Activated T-helper 2 cell treated with anti-CD3 and anti-CD28 coated beads, Interferon-gamma antibody, Interleukin-2, Interleukin-4, amounts not matched to agents 10 μg/mL and 5 μg/mL and 100 μg/mL, durations not matched to agents 14 hours and 24 hours and 36 hours (primary cell): ENCODE measurements around the gene ACO1. TPM values are rescaled to one million over a fixed set of nuclear protein-coding genes. Genes with fewer than 3 reads are reported as not detected.

Experiments used
- DNase-seq: peaks from one replicate; pipeline ENCODE4 v3.0.0; 2021; ENCODE audit warnings: low spot score
- H3K27ac Mint-ChIP-seq: one replicate; pipeline ENCODE4 v1.8.0; 2021; ENCODE audit warnings: mixed read lengths
- H3K27me3 Mint-ChIP-seq: one replicate; pipeline ENCODE4 v1.8.0; 2021; ENCODE audit warnings: low read depth, mixed read lengths
- H3K36me3 Mint-ChIP-seq: one replicate; pipeline ENCODE4 v1.8.0; 2021; ENCODE audit warnings: low read depth, mixed read lengths
- H3K4me1 Mint-ChIP-seq: one replicate; pipeline ENCODE4 v1.8.0; 2021; ENCODE audit warnings: low read depth, mixed read lengths
- H3K4me3 Mint-ChIP-seq: one replicate; pipeline ENCODE4 v1.8.0; 2021; ENCODE audit warnings: low read depth, mild to moderate bottlenecking, moderate library complexity, mixed read lengths
- H3K9me3 Mint-ChIP-seq: one replicate; pipeline ENCODE4 v1.8.0; 2021; ENCODE audit warnings: mixed read lengths
- intact Hi-C: fragments of 100-400 bp; cut with micrococcal nuclease; formaldehyde crosslinking; loops from one replicate; pipeline ENCODE4 v1.15.1; 2023
- total RNA-seq: library from RNA; stranded (reverse); gene quantifications from 2 replicates; pipeline ENCODE4 v1.2.3, GENCODE V29; 2022

ACO1 gene
- total RNA-seq, 1 donor from 2014 or later, result 11.8 TPM

DNA sequence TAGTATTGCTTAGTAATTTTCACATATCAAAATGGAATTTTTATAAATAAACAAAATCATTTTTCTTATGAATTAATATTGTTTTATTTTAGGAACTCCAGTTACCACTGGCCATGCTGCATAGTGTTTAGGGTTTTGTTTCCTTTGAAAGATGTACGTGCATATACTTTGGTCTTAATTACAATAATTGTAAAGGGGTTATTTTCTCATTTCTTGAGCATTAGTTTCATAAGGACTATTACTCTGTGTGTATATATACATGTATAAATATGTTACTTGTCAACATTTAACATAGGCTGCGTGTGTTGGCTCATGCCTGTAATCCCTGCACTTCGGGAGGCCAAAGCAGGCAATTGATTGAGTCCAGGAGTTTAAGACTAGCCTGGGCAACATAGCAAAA is 21.6 kb downstream of the ACO1 start:
- intact Hi-C loops, result no loop called here
- Mint-ChIP-seq H3K27me3 (no peaks in the 10 kb centered on the region), H3K36me3 (peaks cover 20% of the 10 kb centered on the region), H3K9me3 (peaks cover 4% of the 10 kb centered on the region), H3K4me1 (peaks cover 9% of the 10 kb centered on the region), H3K27ac (no peak overlapping the region), H3K4me3 (no peak overlapping the region)
- no peak for DNase-seq

DNA sequence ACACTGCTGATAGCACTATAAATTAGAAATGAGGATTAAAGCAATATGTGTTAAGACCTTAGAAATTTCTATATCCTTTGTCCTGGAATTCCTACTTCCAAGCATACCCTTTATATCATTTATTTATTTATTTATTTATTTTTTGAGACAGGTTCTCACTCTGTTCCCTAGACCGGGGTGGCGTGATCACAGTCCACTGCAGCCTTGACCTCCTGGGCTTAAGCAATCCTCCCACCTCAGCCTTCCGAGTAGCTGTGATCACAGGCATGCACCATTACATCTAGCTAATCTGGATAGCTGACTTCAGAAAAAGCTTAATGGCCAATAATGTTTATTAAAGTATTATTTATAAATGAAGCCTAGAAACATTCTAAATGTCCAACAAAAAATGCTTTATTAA is 27.3 kb downstream of the ACO1 start:
- Mint-ChIP-seq H3K9me3 (no peaks in the 10 kb centered on the region), H3K36me3 (peaks cover 12% of the 10 kb centered on the region), H3K27ac (no peak overlapping the region), H3K4me3 (no peak overlapping the region), H3K27me3 (no peaks in the 10 kb centered on the region), H3K4me1 (no peaks in the 10 kb centered on the region)
- DNase-seq, result no peak
- intact Hi-C loops, result no loop called here

DNA sequence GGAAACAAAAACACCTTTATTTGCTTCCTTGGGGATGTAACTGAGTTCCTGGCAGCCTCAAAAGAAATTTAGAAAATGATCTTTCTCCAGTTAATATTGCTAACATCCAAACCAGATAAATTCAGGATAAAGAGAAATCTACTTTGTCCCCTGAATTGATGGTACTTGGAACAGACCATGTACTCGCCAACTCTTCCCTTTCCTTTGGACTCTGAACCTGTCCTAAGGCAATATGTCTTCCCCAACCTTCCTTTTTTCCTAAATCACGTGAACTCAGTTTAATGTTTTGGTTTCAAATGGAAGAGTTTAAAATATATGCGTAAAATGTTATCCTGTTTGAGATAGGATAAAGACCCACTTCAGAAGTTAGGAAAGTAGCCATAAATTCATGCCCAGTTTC is 28.0 kb downstream of the ACO1 start:
- Mint-ChIP-seq H3K4me1 (no peaks in the 10 kb centered on the region), H3K9me3 (no peaks in the 10 kb centered on the region), H3K4me3 (no peak overlapping the region), H3K36me3 (peaks cover 7% of the 10 kb centered on the region), H3K27me3 (no peaks in the 10 kb centered on the region), H3K27ac (no peak overlapping the region)
- intact Hi-C loops, result no loop called here
- no peak for DNase-seq

DNA sequence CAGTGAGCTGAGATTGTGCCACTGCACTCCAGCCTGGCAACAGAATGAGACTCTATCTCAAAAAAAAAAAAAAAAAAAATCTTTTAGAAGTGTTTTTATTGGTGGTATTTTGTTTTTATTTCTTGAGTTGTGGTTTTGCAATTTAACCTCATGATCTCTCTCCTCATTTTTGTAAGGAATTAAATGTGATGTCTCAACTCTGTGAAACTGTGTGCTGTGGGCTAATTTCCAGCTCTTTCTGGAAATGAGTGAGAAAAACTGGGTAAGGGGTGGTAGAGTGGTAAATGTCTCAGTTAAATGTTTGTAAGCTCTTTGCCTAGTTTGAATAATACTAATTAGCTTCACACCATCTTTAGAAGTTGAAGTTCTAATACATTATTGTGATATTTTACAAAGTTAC is 29.0 kb downstream of the ACO1 start:
- no peak overlapping the region for H3K27ac Mint-ChIP-seq
- H3K36me3 Mint-ChIP-seq, result peaks cover 4% of the 10 kb centered on the region
- intact Hi-C loops, result no loop called here
- no peak for DNase-seq
- H3K27me3 Mint-ChIP-seq, result no peaks in the 10 kb centered on the region
- no peaks in the 10 kb centered on the region for H3K4me1 Mint-ChIP-seq
- H3K9me3 Mint-ChIP-seq, result no peaks in the 10 kb centered on the region
- H3K4me3 Mint-ChIP-seq, result no peak overlapping the region

DNA sequence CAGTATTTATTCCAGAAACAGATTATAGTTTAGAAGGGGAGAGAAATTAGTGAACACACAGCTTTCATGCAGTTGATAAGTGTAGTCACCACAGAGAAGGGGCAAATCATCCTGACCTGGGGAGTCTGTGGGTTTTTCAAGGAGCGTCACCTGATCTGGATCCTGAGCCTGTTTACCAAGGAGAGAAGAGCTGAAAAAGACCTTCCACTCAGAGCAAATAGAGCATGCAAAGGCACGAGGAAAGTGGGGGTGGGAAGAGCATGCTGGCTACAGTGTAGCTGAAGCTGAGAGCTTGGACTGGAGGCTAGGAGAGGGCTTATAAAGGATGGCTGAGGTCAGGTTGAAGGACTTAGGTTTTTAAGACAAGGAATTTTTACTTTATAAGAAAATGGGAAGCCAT is 30.4 kb downstream of the ACO1 start:
- Mint-ChIP-seq H3K9me3 (no peaks in the 10 kb centered on the region), H3K36me3 (peaks cover 3% of the 10 kb centered on the region), H3K4me3 (no peak overlapping the region), H3K27me3 (no peaks in the 10 kb centered on the region), H3K27ac (no peak overlapping the region), H3K4me1 (no peaks in the 10 kb centered on the region)
- intact Hi-C loops, result no loop called here
- no peak for DNase-seq

DNA sequence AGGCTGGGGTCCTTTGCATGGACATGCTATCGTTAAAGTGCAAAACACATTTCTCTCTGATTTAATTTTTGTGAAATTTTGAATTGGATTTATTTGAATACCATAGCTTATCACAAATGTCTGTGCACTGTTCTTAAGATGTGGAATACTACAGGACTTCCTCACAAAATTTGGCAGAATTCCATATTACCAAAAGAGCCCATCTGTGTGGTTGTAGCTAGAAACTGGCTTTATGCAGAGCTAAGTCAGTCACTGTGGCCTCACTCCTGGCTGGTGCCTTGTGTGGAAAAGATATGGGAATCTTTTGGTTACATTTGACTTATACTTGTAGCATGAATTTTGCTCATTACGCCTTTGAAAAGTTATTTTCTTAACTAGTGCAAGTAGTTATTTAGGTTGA is 35.5 kb downstream of the ACO1 start:
- Mint-ChIP-seq H3K27ac (no peak overlapping the region), H3K27me3 (no peaks in the 10 kb centered on the region), H3K9me3 (no peaks in the 10 kb centered on the region), H3K4me3 (no peak overlapping the region), H3K36me3 (peaks cover 13% of the 10 kb centered on the region), H3K4me1 (no peaks in the 10 kb centered on the region)
- intact Hi-C loops, result no loop called here
- no peak for DNase-seq

DNA sequence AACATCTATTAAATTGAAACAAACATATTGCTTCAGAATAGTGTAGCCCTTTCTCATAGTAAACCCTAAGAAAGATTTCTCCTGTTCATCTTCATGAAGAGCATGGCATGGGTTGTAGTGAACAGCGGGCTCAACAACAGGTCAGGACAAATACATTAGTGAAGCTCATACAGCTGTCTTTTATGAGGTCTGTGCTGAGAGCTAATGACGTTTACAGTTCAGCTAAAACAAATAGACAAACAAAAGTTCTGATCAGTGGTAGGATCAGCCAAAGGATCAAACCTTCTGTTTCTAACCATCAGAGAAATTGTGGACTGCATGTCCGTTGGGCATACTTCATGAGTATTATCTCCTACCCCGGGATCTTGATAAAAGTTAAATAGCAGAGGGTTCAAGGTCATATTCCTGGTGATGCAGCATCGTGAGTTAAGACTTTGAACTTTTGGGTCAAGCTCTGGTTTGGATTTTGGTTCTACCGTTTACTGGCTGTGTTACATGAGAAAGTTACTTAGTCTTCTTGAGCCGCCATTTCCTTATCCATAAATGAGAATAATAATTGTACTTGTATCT is 37.9 kb downstream of the ACO1 start:
- intact Hi-C loops, result no loop called here
- H3K4me3 Mint-ChIP-seq, result no peak overlapping the region
- H3K27ac Mint-ChIP-seq, result no peak overlapping the region
- H3K4me1 Mint-ChIP-seq, result peaks cover 2% of the 10 kb centered on the region
- no peaks in the 10 kb centered on the region for H3K27me3 Mint-ChIP-seq
- H3K9me3 Mint-ChIP-seq, result no peaks in the 10 kb centered on the region
- peaks cover 24% of the 10 kb centered on the region for H3K36me3 Mint-ChIP-seq
- no peak for DNase-seq

DNA sequence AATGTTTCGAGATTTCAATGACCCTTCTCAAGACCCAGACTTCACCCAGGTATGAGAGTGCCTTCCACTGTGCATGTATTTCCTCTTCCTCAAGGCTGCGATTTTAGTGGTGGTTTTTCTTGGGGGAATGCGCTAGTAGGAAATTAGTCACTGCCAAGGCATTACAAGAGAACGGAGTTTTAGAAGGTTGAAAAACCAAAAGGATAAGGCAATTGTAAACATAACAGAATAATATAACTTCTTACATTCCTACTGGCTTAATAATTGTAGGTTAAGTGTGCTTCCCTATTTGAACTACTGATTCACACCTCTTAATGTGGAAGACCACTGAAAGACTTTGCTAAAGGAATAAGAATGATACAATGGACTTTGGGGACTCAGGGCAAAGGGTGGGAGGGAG is 38.9 kb downstream of the ACO1 start:
- DNase-seq, result no peak
- no peaks in the 10 kb centered on the region for H3K27me3 Mint-ChIP-seq
- peaks cover 4% of the 10 kb centered on the region for H3K4me1 Mint-ChIP-seq
- intact Hi-C loops, result no loop called here
- H3K9me3 Mint-ChIP-seq, result no peaks in the 10 kb centered on the region
- no peak overlapping the region for H3K4me3 Mint-ChIP-seq
- H3K36me3 Mint-ChIP-seq, result peaks cover 25% of the 10 kb centered on the region
- H3K27ac Mint-ChIP-seq, result no peak overlapping the region

DNA sequence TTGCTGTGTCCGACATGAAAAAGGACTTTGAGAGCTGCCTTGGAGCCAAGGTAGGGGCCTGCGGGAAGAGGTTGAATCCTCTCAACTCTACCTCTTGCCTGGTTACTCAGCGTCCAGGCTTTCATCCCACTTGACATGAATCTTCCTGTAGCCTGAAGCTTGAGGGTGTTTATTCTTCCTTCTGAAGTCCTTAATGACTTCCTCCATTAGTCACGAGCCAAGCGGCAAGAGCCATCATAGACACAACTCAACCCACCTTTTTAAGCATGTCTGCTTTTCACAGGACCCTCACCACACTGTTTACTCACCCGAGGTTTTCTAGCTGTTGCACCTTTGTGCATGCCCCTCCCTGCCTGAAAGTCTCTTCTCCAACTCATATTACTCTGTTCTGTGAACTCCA is 40.2 kb downstream of the ACO1 start:
- intact Hi-C loops, result no loop called here
- H3K36me3 Mint-ChIP-seq, result peaks cover 22% of the 10 kb centered on the region
- H3K9me3 Mint-ChIP-seq, result no peaks in the 10 kb centered on the region

DNA sequence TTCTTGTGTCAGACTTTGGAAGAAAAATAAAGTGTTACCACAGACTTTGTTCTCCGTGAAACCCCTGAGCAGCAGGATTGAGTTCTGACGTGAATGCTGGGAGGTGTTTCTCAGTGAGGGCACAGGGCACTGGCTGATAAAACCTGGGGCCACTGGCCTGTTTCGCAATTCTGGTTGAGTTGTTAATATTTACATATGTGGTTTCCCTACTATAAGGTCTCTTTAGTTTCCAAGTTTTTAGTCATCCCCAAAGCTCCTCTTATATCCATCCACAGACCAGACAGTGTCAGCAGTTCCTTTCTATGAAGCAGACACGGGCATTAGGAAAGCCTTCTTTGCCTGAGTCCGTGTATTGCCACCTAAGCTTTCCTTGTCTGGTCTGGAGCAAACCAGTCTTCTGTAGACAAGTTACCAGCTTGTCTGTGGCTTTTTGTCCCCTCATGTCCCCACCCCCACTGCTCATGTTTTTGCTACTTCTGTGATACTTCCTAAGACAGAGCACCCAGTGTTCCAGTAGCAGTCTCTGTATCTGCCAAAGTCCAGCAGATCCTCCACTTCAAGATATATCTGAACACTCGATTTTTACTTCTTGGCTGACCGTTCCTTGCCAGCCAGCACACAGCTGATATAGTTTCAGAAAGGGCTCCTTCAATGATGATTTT is 42.0 kb downstream of the ACO1 start:
- Mint-ChIP-seq H3K4me3 (no peak overlapping the region), H3K27ac (no peak overlapping the region), H3K4me1 (peaks cover 4% of the 10 kb centered on the region), H3K9me3 (no peaks in the 10 kb centered on the region), H3K36me3 (peaks cover 19% of the 10 kb centered on the region), H3K27me3 (no peaks in the 10 kb centered on the region)
- no peak for DNase-seq
- intact Hi-C loops, result no loop called here

More for the DNA sequence above, 40.2 kb downstream of the ACO1 start:
- Mint-ChIP-seq H3K4me3 (no peak overlapping the region), H3K27ac (no peak overlapping the region), H3K27me3 (no peaks in the 10 kb centered on the region), H3K4me1 (peaks cover 4% of the 10 kb centered on the region)
- no peak for DNase-seq

DNA sequence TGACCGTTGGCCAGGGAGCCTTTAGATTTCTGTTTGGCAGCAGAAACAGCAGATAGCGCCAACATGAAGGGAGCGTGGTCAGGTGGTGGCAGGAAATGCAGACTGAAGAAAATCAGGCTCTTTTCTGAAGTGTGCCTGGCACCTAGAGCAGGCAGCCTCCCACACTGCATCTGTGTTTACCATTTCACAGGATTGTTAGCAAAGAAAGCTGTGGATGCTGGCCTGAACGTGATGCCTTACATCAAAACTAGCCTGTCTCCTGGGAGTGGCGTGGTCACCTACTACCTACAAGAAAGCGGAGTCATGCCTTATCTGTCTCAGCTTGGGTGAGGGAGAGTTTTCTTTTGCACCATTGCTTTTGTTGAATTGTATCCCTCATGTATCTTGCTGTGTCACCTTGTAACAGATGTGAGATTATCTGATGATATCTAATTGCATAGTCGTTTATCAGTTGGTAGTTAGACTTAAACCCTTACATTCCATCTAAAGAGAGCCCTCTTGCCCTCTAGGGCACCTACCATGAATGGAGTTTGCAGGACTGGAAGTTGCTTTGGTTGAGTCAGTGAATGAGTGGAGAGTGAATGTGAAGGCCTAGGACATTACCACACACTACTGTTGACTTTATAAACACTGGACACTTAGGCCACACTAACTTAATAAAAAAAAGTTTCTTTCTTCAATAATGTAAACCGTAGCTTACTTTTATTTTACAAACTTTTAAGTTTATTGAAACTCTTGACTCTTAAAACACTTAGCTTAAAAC is 42.8 kb downstream of the ACO1 start:
- DNase-seq, result no peak
- intact Hi-C loops, result no loop called here
- no peak overlapping the region for H3K27ac Mint-ChIP-seq
- no peaks in the 10 kb centered on the region for H3K27me3 Mint-ChIP-seq
- H3K9me3 Mint-ChIP-seq, result no peaks in the 10 kb centered on the region
- no peak overlapping the region for H3K4me3 Mint-ChIP-seq
- H3K36me3 Mint-ChIP-seq, result peaks cover 24% of the 10 kb centered on the region
- peaks cover 4% of the 10 kb centered on the region for H3K4me1 Mint-ChIP-seq

DNA sequence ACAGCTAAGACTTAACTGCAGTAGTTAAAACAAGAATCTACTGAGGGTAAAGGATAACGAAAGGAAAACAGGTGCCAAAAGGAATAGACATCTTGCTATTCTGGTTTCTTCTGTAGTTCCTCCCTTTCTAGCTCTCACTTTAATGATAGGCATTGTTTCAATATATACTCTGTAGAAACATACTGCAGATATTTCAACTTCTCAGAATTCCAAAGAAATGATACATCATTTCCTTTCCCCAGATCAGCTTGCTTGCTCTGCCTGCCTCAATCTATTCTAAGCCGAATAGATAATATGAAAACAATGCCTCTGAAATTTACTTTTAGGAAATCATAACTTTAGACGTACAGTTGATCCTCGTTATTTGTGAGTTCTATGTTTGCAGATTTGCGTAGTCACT is 46.3 kb downstream of the ACO1 start:
- no peaks in the 10 kb centered on the region for H3K27me3 Mint-ChIP-seq
- H3K9me3 Mint-ChIP-seq, result no peaks in the 10 kb centered on the region
- H3K36me3 Mint-ChIP-seq, result peaks cover 23% of the 10 kb centered on the region
- no peak overlapping the region for H3K4me3 Mint-ChIP-seq
- peaks cover 4% of the 10 kb centered on the region for H3K4me1 Mint-ChIP-seq
- H3K27ac Mint-ChIP-seq, result no peak overlapping the region
- intact Hi-C loops, result no loop called here
- DNase-seq, result no peak

DNA sequence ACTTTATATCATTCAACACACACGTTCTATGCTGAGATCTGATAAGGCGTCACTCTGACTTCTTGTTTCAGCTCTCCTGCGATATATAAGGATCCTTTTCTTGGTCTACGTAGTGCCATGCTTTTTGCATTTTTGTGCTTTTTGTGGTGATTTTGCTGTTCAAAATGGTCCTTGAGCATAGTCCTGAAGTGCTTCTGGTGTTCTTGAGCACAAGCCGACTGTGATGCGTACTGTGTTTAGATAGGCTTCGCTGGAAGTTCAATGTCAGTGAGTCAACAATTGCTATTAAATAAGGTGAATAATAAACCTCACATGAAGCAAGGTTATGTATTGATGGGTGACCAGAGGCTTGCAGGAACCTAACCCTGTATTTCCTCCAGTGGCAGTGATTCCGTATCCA is 46.8 kb downstream of the ACO1 start:
- no peaks in the 10 kb centered on the region for H3K9me3 Mint-ChIP-seq
- H3K4me1 Mint-ChIP-seq, result peaks cover 4% of the 10 kb centered on the region
- no peaks in the 10 kb centered on the region for H3K27me3 Mint-ChIP-seq
- intact Hi-C loops, result no loop called here
- no peak for DNase-seq
- H3K27ac Mint-ChIP-seq, result no peak overlapping the region
- no peak overlapping the region for H3K4me3 Mint-ChIP-seq
- H3K36me3 Mint-ChIP-seq, result peaks cover 20% of the 10 kb centered on the region
